GM12878 (cell line): ENCODE measurements around the gene RUNDC3A. TPM values are rescaled to one million over a fixed set of nuclear protein-coding genes. Genes with fewer than 3 reads are reported as not detected.

Source experiments
- FOXK2 ChIP-seq: fragments of 450-650 bp; IDR thresholded peaks from 2 replicates; pipeline ENCODE4 v1.6.1; 2017; ENCODE audit warnings: mild to moderate bottlenecking, moderate library complexity
- GATAD2B ChIP-seq: fragments of 450-650 bp; conservative IDR thresholded peaks from 2 replicates; pipeline ENCODE4 v1.6.1; 2017; ENCODE audit warnings: low read depth, mild to moderate bottlenecking, moderate library complexity
- NFXL1 ChIP-seq: fragments of 450-650 bp; IDR thresholded peaks from 2 replicates; pipeline ENCODE4 v1.6.1; 2017; ENCODE audit warnings: antibody characterized with exemption, mild to moderate bottlenecking, borderline replicate concordance
- NFYB ChIP-seq: IDR thresholded peaks from 2 replicates; pipeline ENCODE4 v1.6.1; 2011; ENCODE audit warnings: low read depth, mild to moderate bottlenecking, low read length, improper control_type of control experiment, moderate library complexity; ENCODE audit not compliant: insufficient read depth
- POLR2AphosphoS5 ChIP-seq: IDR thresholded peaks from 2 replicates; pipeline ENCODE4 v1.6.1; 2011; ENCODE audit warnings: mild to moderate bottlenecking, low read length, inconsistent platforms
- SPI1 ChIP-seq: IDR thresholded peaks from 2 replicates; pipeline ENCODE4 v1.6.1; 2011; ENCODE audit warnings: low read depth, mild to moderate bottlenecking, low read length, moderate library complexity, borderline replicate concordance; ENCODE audit not compliant: insufficient read depth
- TAF1 ChIP-seq: IDR thresholded peaks from 2 replicates; pipeline ENCODE4 v1.6.1; 2011; ENCODE audit warnings: mild to moderate bottlenecking, low read depth, low read length, borderline replicate concordance
- USF1 ChIP-seq: IDR thresholded peaks from 2 replicates; pipeline ENCODE4 v1.6.1; 2011; ENCODE audit warnings: borderline replicate concordance, low read depth, mild to moderate bottlenecking, moderate library complexity, mixed read lengths, low read length; ENCODE audit not compliant: insufficient read depth; ENCODE audit errors: extremely low read length
- YY1 ChIP-seq: IDR thresholded peaks from 2 replicates; pipeline ENCODE4 v1.6.1; 2011; ENCODE audit warnings: low read depth, mild to moderate bottlenecking, low read length
- ZNF24 ChIP-seq: fragments of 450-650 bp; IDR thresholded peaks from 2 replicates; pipeline ENCODE4 v1.6.1; 2017; ENCODE audit warnings: antibody characterized with exemption, mild to moderate bottlenecking
- ZSCAN29 ChIP-seq: fragments of 450-650 bp; IDR thresholded peaks from 2 replicates; pipeline ENCODE4 v1.6.1; 2017; ENCODE audit warnings: mild to moderate bottlenecking, moderate library complexity
- polyA plus RNA-seq, 11 experiments: library from polyadenylated mRNA; depleted of rRNA in 4 of 11; unstranded in 6 of 11; stranded (reverse) in 5 of 11; fragments of >200 nt; fragmentation: Nextera tagmentation in 4 of 11; fragmentation: Illumina TruSeq in 1 of 11; extraction: Ambion mirVana in 4 of 11; extraction: Trizol in 1 of 11; gene quantifications; 1 replicate in 1 of 11; 2 replicates in 10 of 11; pipeline versions ENCODE4 v1.2.1 to v1.2.3, GENCODE V29; 2011 to 2016; ENCODE audit warnings: inconsistent platforms in 2 of 11, missing spikeins in 2 of 11, low read depth in 1 of 11
- total RNA-seq, 4 experiments: library from RNA; depleted of rRNA in 3 of 4; stranded (reverse); fragments of >200 nt in 3 of 4; fragmentation: Illumina TruSeq in 1 of 4; extraction: Trizol in 1 of 4; gene quantifications; 2 replicates each; pipeline versions ENCODE4 v1.2.1 to v1.2.3, GENCODE V29; 2013 to 2021
- TF ChIP-seq, protein P1 (sequence below): fragments of 150-350 bp; IDR thresholded peaks from 2 replicates; pipeline ENCODE4 v1.6.1; 2014; ENCODE audit warnings: mild to moderate bottlenecking, low read depth, low read length
- TF ChIP-seq, protein P2 (sequence below): IDR thresholded peaks from 2 replicates; pipeline ENCODE4 v1.6.1; 2012; ENCODE audit warnings: low read length, inconsistent platforms

The RUNDC3A gene
- total and polyA plus RNA-seq, 10 of the 15 experiments (the other 5 are each of a cell fraction or from before 2014, with no cell fraction given): 0.07 to 0.17 TPM; not detected in 8

DNA sequence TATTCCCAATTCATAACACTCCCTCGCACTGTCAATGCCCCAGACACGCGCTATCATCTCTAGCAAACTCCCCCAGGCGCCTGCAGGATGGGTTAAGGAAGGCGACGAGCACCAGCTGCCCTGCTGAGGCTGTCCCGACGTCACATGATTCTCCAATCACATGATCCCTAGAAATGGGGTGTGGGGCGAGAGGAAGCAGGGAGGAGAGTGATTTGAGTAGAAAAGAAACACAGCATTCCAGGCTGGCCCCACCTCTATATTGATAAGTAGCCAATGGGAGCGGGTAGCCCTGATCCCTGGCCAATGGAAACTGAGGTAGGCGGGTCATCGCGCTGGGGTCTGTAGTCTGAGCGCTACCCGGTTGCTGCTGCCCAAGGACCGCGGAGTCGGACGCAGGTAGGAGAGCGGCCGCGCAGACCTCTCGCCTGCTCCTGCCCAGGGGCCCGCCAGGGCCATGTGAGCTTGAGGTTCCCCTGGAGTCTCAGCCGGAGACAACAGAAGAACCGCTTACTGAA is 36.6 kb downstream of the RUNDC3A start, which contains the start of gene GRN (continued):
- TF ChIP-seq, protein P1, sequence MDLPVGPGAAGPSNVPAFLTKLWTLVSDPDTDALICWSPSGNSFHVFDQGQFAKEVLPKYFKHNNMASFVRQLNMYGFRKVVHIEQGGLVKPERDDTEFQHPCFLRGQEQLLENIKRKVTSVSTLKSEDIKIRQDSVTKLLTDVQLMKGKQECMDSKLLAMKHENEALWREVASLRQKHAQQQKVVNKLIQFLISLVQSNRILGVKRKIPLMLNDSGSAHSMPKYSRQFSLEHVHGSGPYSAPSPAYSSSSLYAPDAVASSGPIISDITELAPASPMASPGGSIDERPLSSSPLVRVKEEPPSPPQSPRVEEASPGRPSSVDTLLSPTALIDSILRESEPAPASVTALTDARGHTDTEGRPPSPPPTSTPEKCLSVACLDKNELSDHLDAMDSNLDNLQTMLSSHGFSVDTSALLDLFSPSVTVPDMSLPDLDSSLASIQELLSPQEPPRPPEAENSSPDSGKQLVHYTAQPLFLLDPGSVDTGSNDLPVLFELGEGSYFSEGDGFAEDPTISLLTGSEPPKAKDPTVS: no peak
- TF ChIP-seq ZNF24 (no peak), TAF1 (peak; percentile 89), POLR2AphosphoS5 (peak; percentile 96), NFYB (peak; percentile 96), SPI1 (peak; percentile 39; the same call in 1 of the 2 replicates), YY1 (peak; percentile 65), NFXL1 (no peak), ZSCAN29 (no peak), USF1 (peak; percentile 91), FOXK2 (peak; percentile 66), GATAD2B (no peak)
- TF ChIP-seq, protein P2, sequence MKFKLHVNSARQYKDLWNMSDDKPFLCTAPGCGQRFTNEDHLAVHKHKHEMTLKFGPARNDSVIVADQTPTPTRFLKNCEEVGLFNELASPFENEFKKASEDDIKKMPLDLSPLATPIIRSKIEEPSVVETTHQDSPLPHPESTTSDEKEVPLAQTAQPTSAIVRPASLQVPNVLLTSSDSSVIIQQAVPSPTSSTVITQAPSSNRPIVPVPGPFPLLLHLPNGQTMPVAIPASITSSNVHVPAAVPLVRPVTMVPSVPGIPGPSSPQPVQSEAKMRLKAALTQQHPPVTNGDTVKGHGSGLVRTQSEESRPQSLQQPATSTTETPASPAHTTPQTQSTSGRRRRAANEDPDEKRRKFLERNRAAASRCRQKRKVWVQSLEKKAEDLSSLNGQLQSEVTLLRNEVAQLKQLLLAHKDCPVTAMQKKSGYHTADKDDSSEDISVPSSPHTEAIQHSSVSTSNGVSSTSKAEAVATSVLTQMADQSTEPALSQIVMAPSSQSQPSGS: no peak
- TF ChIP-seq, all 136 proteins: peak for 37
